Endothelial cell (in vitro differentiated cells): ENCODE measurements around the gene CDR2. TPM values are rescaled to one million over a fixed set of nuclear protein-coding genes. Genes with fewer than 3 reads are reported as not detected.

Experiments used
- DNase-seq: peaks from one replicate; pipeline ENCODE4 v3.0.0; 2021; ENCODE audit warnings: low spot score
- H3K27ac Mint-ChIP-seq: one replicate; pipeline ENCODE4 v1.8.0; 2021; ENCODE audit warnings: mixed read lengths, inconsistent platforms; ENCODE audit not compliant: unreplicated experiment
- H3K27me3 Mint-ChIP-seq: one replicate; pipeline ENCODE4 v1.8.0; 2021; ENCODE audit warnings: mild to moderate bottlenecking, moderate library complexity, mixed read lengths, inconsistent platforms; ENCODE audit not compliant: unreplicated experiment
- H3K36me3 Mint-ChIP-seq: one replicate; pipeline ENCODE4 v1.8.0; 2021; ENCODE audit warnings: mild to moderate bottlenecking, low read depth, mixed read lengths, inconsistent platforms; ENCODE audit not compliant: unreplicated experiment
- H3K4me1 Mint-ChIP-seq: one replicate; pipeline ENCODE4 v1.8.0; 2021; ENCODE audit warnings: mild to moderate bottlenecking, mixed read lengths, inconsistent platforms; ENCODE audit not compliant: unreplicated experiment
- H3K4me3 Mint-ChIP-seq: one replicate; pipeline ENCODE4 v1.8.0; 2021; ENCODE audit warnings: mild to moderate bottlenecking, mixed read lengths, inconsistent platforms; ENCODE audit not compliant: unreplicated experiment
- H3K9me3 Mint-ChIP-seq: one replicate; pipeline ENCODE4 v1.8.0; 2021; ENCODE audit warnings: mixed read lengths, inconsistent platforms; ENCODE audit not compliant: unreplicated experiment
- CTCF ChIP-seq: fragments of 200-600 bp; sonication (generic); IDR thresholded peaks from one replicate; pipeline ENCODE4 v1.5.0; 2021; ENCODE audit warnings: antibody characterized with exemption; ENCODE audit not compliant: unreplicated experiment
- total RNA-seq: library from RNA; stranded (reverse); fragmentation: NEBNext Ultra II Directional; extraction: Animal tissue kit (Norgen Biotek cat#: 25700); gene quantifications from one replicate; pipeline ENCODE4 v1.2.1, GENCODE V29; 2021; ENCODE audit not compliant: unreplicated experiment

The CDR2 gene
- total RNA-seq, 1 donor from 2014 or later = 26.3 TPM

GRCh38 chr16:22328081-22328725 is 46.2 kb downstream of the CDR2 start:
- H3K9me3 Mint-ChIP-seq = no peaks in the 10 kb centered on the region
- peaks cover 28% of the 10 kb centered on the region for H3K36me3 Mint-ChIP-seq
- no peak for DNase-seq
- no peak overlapping the region for H3K27ac Mint-ChIP-seq
- H3K4me3 Mint-ChIP-seq = no peak overlapping the region
- H3K4me1 Mint-ChIP-seq = no peaks in the 10 kb centered on the region
- TF ChIP-seq CTCF = no peak
- no peaks in the 10 kb centered on the region for H3K27me3 Mint-ChIP-seq

DNA sequence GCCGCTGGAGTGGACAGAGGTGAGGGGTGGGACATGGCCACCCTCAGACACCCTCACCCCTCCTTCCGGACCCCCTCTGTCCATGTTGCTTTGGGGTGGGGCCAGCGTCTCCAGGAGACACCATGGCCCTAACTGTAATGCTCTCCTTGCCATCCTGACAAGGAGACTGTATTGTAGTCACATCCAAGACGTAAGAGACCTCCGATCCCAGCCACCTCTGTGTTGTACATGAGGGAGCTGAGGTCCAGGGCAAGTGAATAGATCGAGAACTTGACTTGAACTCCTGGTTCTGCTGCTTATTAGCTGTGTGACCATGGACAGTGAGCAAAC is 47.0 kb downstream of the CDR2 start:
- H3K36me3 Mint-ChIP-seq = peaks cover 25% of the 10 kb centered on the region
- no peaks in the 10 kb centered on the region for H3K27me3 Mint-ChIP-seq

DNA sequence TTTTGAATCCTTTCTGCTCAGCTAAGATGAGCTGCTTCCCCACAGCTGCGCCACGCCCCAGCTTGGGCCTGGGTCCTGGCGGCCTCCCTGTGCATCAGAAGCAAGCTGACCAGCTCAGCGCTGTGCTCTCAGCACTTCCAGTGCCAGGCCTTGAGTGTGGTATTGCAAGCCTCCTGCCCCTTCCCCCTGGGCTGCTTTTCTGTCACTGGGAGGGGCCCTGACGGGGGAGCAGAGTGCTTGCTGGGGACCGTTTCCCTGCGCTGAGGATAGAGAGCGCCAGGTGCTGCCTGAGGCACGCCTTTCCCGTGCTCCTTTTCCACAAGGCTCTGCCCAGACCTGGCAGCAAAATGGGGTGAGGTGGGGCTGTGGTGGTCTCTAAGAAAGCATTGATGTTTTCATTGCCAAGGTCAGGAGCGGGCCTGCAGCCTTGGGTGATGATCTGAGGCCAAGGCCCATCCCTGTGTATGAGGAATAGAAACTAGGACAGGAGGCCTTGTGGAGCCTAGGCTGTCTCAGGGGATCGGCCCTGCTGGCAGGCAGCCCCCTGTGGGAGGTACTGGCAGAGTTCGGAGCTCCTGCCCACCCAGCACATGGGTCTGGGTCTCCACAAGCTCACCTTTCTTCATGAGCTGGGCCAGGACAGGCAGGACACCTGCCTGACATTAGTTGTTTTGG is 47.5 kb downstream of the CDR2 start:
- TF ChIP-seq CTCF = no peak
- H3K4me3 Mint-ChIP-seq = peak overlapping the region; percentile 47
- no peak overlapping the region for H3K27ac Mint-ChIP-seq
- H3K27me3 Mint-ChIP-seq = peaks cover under 1% of the 10 kb centered on the region
- no peak for DNase-seq
- H3K9me3 Mint-ChIP-seq = no peaks in the 10 kb centered on the region
- H3K36me3 Mint-ChIP-seq = peaks cover 22% of the 10 kb centered on the region
- no peaks in the 10 kb centered on the region for H3K4me1 Mint-ChIP-seq

More for the DNA sequence above, 47.0 kb downstream of the CDR2 start:
- H3K4me3 Mint-ChIP-seq = no peak overlapping the region
- no peak for DNase-seq
- H3K27ac Mint-ChIP-seq = no peak overlapping the region
- H3K9me3 Mint-ChIP-seq = no peaks in the 10 kb centered on the region
- no peaks in the 10 kb centered on the region for H3K4me1 Mint-ChIP-seq
- TF ChIP-seq CTCF = no peak

DNA sequence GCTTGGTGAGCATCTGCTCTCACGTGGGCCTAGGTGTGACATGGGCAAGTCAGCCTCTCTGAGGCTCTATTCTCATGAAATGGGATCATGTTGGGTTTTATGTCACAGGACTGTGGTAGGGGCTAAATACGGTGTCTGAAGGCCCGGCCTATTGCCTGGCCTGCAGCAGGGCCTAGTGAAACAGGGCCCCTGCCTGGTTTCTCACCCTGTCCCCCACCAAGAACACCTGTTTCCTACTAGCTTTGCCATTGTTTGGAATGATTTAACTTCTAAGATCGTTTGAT is 48.1 kb downstream of the CDR2 start:
- peak overlapping the region; percentile 47 for H3K4me3 Mint-ChIP-seq
- no peaks in the 10 kb centered on the region for H3K4me1 Mint-ChIP-seq
- no peak for TF ChIP-seq CTCF
- DNase-seq = no peak
- H3K27me3 Mint-ChIP-seq = peaks cover 2% of the 10 kb centered on the region
- H3K9me3 Mint-ChIP-seq = no peaks in the 10 kb centered on the region
- H3K36me3 Mint-ChIP-seq = peaks cover 22% of the 10 kb centered on the region
- H3K27ac Mint-ChIP-seq = no peak overlapping the region

GRCh38 chr16:22325598-22326368 is 48.6 kb downstream of the CDR2 start:
- peaks cover 2% of the 10 kb centered on the region for H3K27me3 Mint-ChIP-seq
- no peak overlapping the region for H3K27ac Mint-ChIP-seq
- H3K9me3 Mint-ChIP-seq = no peaks in the 10 kb centered on the region
- no peak for TF ChIP-seq CTCF
- H3K36me3 Mint-ChIP-seq = peaks cover 22% of the 10 kb centered on the region
- H3K4me1 Mint-ChIP-seq = no peaks in the 10 kb centered on the region
- no peak overlapping the region for H3K4me3 Mint-ChIP-seq
- no peak for DNase-seq
